ENCODE data around the gene MIGA1.

- TF ChIP-seq CTCF (IDR thresholded peaks at IDR 0.05 in 2 of 3, conservative IDR thresholded peaks at IDR 0.05 in 1 of 3; ENCODE audit: insufficient read depth in 2 of 3, low read depth in 1 of 3, low read length in 3 of 3), result no peak
- TF ChIP-seq EGR1 (conservative IDR thresholded peaks at IDR 0.05), result no peak
- no peak for TF ChIP-seq HMGN3 (IDR thresholded peaks at IDR 0.05; ENCODE audit: borderline replicate concordance, extremely low read depth, insufficient read length, low read depth, low read length)
- no peak for TF ChIP-seq THAP7 (CRISPR knock-in tag; IDR thresholded peaks at IDR 0.05)
These were observed 44.6 kb downstream of the MIGA1 start for GRCh38 chr1:77824079-77824478.

Measured in K562 (cell line).